B cell (primary cell): ENCODE data around the gene COL4A6.

Experiments
- EZH2 ChIP-seq: IDR thresholded peaks from 2 replicates; pipeline ENCODE4 v1.6.1; 2012; ENCODE audit warnings: borderline replicate concordance, low read depth, mild to moderate bottlenecking, moderate library complexity, low read length; ENCODE audit not compliant: insufficient read depth, poor library complexity, severe bottlenecking
- TF ChIP-seq, protein P1 (sequence below): fragments of 200-600 bp; IDR thresholded peaks from one replicate; pipeline ENCODE4 v1.8.0; 2022; ENCODE audit warnings: antibody characterized with exemption, mild to moderate bottlenecking

DNA sequence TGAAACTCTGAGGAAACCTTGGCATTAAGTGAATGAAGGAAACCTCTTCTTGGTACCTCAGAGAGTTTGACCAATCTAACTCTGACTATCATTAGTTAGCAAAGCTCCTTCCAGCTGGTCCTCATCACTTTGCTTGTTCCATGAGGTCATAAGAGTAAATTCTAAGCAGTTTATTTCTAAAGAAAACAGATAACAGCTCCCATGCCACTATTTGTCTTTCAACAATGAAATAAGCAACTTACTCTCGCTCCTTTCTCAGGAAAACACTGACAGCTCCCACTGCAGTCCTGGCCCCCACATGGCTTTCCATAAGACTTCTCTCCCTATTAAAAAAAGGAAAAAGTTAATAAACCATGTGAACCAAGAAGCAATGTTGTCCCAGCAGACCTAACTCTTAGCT is 127.7 kb downstream of the COL4A6 start:
- TF ChIP-seq, protein P1, sequence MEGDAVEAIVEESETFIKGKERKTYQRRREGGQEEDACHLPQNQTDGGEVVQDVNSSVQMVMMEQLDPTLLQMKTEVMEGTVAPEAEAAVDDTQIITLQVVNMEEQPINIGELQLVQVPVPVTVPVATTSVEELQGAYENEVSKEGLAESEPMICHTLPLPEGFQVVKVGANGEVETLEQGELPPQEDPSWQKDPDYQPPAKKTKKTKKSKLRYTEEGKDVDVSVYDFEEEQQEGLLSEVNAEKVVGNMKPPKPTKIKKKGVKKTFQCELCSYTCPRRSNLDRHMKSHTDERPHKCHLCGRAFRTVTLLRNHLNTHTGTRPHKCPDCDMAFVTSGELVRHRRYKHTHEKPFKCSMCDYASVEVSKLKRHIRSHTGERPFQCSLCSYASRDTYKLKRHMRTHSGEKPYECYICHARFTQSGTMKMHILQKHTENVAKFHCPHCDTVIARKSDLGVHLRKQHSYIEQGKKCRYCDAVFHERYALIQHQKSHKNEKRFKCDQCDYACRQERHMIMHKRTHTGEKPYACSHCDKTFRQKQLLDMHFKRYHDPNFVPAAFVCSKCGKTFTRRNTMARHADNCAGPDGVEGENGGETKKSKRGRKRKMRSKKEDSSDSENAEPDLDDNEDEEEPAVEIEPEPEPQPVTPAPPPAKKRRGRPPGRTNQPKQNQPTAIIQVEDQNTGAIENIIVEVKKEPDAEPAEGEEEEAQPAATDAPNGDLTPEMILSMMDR = no peak
- TF ChIP-seq EZH2 = no peak
